MG63 (cell line): ENCODE measurements around the gene C5orf58. TPM values are rescaled to one million over a fixed set of nuclear protein-coding genes. Genes with fewer than 3 reads are reported as not detected.

ENCODE experiments used
- DNase-seq: peaks from one replicate; pipeline ENCODE4 v3.0.0-alpha.2; 2020
- H3K27me3 ChIP-seq: fragments of 250-450 bp; sonication (Bioruptor Pico); 2 replicates; pipeline ENCODE4 v1.5.1; 2020; ENCODE audit warnings: mild to moderate bottlenecking, moderate library complexity
- H3K36me3 ChIP-seq: fragments of 250-450 bp; sonication (Bioruptor Pico); 2 replicates; pipeline ENCODE4 v1.5.1; 2020; ENCODE audit warnings: mild to moderate bottlenecking, moderate library complexity
- H3K4me3 ChIP-seq: fragments of 250-450 bp; sonication (Bioruptor Pico); 2 replicates; pipeline ENCODE4 v1.5.1; 2020; ENCODE audit warnings: mild to moderate bottlenecking, moderate library complexity
- H3K9me3 ChIP-seq: fragments of 250-450 bp; sonication (Bioruptor Pico); 2 replicates; pipeline ENCODE4 v1.5.1; 2020; ENCODE audit warnings: mild to moderate bottlenecking, moderate library complexity
- total RNA-seq: library from RNA; depleted of rRNA; stranded (reverse); fragments of >200 nt; shearing (Covaris generic); gene quantifications from 2 replicates; pipeline ENCODE4 v1.2.3, GENCODE V29; 2014; ENCODE audit warnings: low replicate concordance; rRNA removed

C5orf58 gene
- total RNA-seq, 1 experiment from 2014 or later = not detected

DNA sequence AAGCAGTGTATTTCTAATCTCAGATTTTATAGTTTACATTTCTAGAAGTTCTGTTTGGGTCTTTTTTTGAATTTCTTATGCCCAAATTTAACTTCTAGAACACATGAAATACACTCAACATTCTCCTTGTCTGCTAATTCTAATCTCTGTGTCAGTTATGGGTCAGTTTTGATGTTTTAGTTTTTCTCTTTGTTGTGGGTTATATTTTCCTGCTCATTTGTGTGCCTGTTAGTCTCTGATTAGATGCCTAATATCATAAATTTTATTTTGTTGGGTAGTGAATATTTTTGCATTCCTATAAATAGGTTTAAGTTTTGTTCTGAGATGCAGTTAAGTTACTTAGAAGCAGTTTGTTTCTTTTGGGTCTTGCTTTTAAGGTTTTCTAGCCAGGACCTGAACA is 52.4 kb downstream of the C5orf58 start:
- H3K36me3 ChIP-seq = no peaks in the 10 kb centered on the region
- peaks cover 19% of the 10 kb centered on the region for H3K9me3 ChIP-seq
- no peaks in the 10 kb centered on the region for H3K27me3 ChIP-seq
- DNase-seq = no peak
- no peak overlapping the region for H3K4me3 ChIP-seq

DNA sequence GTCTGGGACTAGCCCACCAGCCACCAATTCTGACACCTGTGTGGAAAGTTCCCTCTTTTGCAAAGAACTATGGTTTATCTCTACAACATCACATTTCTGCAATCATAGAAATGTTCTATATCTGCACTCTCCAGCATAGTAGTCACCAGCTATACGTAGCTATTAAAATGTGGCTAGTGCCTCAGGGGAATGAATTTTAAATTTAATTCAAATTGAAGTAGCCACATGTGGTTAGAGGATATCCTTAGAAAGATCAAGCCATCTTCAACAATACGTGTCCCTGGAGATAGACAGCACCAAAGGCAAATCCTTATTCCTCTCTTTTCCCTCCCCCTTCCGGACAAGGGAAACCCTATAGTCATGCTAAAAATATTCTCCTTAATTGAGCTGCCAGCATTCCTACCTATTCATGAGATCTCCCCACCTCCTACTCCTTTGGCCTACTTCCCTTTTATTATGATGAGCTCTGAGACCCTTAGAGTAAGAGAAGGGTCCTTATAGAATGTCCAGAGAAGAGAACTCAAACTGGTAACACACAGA is 53.7 kb downstream of the C5orf58 start:
- H3K36me3 ChIP-seq = no peaks in the 10 kb centered on the region
- no peak for DNase-seq
- no peaks in the 10 kb centered on the region for H3K27me3 ChIP-seq
- H3K4me3 ChIP-seq = no peak overlapping the region
- peaks cover 19% of the 10 kb centered on the region for H3K9me3 ChIP-seq

DNA sequence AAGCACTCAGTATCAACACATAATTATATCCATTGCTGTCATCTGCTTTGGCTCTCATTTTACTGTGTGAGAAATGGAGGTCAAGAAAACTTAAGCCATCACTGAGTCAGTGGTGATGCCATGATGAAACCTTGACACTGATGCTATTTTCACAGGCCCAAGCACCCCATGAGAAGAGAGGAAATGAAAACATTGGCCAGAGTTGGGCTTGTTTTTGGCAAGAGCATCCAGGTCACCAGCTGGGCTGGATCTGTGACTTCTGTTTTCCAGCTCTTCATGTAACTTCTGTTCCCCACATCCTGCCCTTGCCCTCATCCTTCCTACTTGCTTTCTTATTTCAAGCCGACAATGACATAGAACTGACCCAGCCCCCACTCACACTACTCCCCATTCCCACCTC is 54.7 kb downstream of the C5orf58 start:
- peaks cover 19% of the 10 kb centered on the region for H3K9me3 ChIP-seq
- H3K27me3 ChIP-seq = no peaks in the 10 kb centered on the region
- no peaks in the 10 kb centered on the region for H3K36me3 ChIP-seq
- H3K4me3 ChIP-seq = no peak overlapping the region
- DNase-seq = peak; percentile 79

DNA sequence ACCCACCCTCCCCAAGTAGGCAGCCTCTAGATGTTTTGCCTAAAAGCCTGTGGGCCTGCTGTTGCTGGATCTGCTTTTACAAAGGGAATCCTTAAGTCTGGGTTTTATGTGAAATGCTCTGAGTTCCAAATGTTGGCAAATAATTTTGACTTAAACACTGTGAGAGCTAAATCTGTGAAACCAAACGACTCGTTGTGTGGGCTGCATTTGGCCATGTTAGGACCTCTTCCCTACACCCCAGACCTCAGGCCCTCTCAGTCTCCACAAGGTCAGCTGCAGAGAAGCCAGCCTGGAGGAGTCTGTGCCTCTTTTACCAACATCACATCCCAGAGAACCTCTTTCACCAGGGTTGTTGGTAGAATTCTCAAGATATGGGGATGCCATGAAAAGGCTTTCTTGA is 55.4 kb downstream of the C5orf58 start:
- DNase-seq = no peak
- no peaks in the 10 kb centered on the region for H3K36me3 ChIP-seq
- peaks cover 19% of the 10 kb centered on the region for H3K9me3 ChIP-seq
- H3K27me3 ChIP-seq = no peaks in the 10 kb centered on the region; the same call in 1 of the 2 replicates
- H3K4me3 ChIP-seq = no peak overlapping the region

DNA sequence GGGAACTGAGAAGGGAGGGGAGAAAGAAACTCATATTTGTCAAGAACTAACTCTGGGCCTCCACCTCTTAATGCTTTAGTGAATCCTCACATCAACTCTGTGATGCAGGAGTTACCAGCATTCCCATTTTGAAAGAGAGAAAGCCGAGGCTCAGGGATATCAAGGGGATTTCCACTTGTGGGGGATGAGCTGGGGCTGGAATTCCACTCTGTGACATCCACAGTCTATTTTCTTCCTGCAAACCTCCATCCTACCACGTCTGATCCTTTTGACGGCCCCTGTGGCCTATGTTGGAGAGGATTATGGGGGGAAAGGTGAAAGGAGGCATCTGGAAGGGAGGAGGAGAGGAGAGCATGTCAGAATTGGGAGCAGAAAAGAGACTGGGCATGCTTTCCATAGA is 55.8 kb downstream of the C5orf58 start:
- H3K4me3 ChIP-seq = no peak overlapping the region
- no peaks in the 10 kb centered on the region; the same call in 1 of the 2 replicates for H3K27me3 ChIP-seq
- no peaks in the 10 kb centered on the region for H3K36me3 ChIP-seq
- peaks cover 17% of the 10 kb centered on the region for H3K9me3 ChIP-seq
- DNase-seq = no peak

DNA sequence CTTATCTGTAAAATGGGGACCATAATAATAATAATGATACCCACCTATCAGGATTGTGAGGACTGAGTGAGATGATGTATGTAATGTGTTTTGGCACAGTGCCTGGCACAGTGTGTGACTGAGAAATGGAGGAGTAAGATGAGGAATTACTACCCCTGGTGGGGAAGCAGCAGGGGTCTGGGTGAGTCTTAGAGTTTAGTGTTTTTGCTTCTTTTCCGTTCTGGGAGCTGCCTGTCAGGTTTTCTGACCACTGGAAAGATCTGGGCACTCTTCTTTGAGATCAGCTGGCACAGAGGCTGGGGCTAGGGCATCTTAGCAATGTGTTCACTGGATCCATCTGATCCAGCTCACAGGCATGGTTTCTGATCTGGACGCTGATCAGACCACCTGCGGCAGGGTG is 56.3 kb downstream of the C5orf58 start:
- DNase-seq = peak; percentile 81
- H3K9me3 ChIP-seq = peaks cover 11% of the 10 kb centered on the region

DNA sequence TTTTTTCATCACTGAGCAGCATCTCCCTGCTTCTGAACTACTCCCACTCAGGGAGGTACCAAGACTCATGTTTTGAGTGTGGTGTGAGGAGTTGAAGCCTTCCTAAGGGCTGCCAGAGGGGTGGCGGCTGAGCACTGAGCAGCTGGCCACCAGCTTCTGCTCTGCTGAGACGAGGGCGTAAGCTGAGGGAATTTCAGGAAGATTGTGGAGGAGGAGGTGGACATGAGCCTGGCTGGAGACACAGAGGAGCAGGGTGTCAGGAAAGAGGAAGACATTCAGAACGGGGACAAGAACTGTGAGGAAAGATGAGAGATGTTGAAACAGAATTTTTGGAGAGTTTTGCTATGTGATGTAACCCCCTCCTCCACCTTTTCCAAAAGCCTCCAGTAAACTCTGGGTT is 57.0 kb downstream of the C5orf58 start:
- no peak overlapping the region for H3K4me3 ChIP-seq
- peaks cover 7% of the 10 kb centered on the region; the same call in 1 of the 2 replicates for H3K9me3 ChIP-seq
- DNase-seq = no peak
- no peaks in the 10 kb centered on the region; the same call in none of the 2 replicates for H3K27me3 ChIP-seq
- no peaks in the 10 kb centered on the region for H3K36me3 ChIP-seq

More for the DNA sequence above, 56.3 kb downstream of the C5orf58 start:
- no peaks in the 10 kb centered on the region; the same call in none of the 2 replicates for H3K27me3 ChIP-seq
- H3K4me3 ChIP-seq = no peak overlapping the region
- no peaks in the 10 kb centered on the region for H3K36me3 ChIP-seq

DNA sequence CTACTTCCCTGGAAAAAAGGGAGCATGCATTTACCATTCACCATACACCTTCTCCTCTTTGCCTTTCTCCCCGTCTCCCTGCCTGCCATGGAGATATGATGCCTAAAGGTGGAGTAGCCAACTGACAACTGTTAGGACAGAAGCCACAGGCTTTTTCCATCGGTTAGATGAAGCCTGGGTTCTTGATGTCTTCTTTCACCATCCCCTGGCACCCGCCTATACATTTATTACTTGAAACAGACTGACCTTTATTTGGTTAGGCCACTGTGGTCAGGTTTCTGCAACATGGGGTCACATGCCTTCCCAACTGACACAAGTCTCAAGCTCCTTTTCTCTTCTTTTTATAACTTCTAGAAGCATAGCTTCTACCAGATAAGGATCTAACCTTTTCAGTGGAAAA is 57.7 kb downstream of the C5orf58 start:
- no peaks in the 10 kb centered on the region; the same call in none of the 2 replicates for H3K27me3 ChIP-seq

DNA sequence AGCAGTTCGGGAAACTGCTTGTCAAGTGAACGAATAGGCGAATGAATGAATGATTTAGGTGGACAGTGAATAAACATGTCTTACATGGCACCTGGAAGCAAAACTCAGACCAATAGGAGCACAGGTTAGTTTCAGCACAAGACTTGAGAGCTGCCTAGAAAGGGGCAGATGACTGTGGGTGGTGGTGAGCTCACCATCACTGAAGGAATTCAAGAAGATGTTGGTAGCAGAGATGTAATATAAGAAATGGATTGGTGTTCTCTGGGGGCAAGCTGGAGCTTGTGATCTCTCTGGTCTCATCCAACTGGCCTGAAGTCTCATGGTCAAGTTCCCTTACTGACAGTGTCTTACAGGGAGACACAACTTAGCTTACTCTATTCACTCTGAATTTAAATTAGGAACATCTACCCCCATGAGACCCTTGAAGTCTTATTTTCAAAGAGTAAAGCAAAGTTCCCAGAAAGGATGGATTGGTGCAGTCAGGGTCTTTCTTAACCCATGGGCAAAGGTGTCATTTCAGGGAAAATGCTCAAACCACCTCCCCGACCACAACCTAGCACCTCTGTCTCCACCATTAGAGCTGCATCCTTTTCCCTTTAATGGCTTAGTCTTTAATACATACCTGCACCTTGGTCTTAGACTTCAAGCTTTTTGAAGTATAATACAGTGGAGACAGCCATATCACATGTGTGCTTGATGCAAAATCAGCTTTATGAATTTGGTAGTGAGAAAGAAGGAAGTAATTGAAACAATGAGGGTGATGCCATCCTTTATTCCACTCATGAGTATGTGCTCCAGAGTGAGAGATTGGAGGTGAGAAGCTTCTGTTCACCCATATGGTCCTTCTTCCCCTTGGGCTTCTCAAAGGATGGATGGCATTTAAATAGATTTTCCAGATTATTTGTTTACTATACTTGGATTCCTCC is 59.7 kb downstream of the C5orf58 start:
- no peak for DNase-seq

More for the DNA sequence above, 57.7 kb downstream of the C5orf58 start:
- Histone ChIP-seq H3K36me3 (no peaks in the 10 kb centered on the region), H3K9me3 (peaks cover 1% of the 10 kb centered on the region; the same call in 1 of the 2 replicates), H3K4me3 (no peak overlapping the region)
- no peak for DNase-seq

DNA sequence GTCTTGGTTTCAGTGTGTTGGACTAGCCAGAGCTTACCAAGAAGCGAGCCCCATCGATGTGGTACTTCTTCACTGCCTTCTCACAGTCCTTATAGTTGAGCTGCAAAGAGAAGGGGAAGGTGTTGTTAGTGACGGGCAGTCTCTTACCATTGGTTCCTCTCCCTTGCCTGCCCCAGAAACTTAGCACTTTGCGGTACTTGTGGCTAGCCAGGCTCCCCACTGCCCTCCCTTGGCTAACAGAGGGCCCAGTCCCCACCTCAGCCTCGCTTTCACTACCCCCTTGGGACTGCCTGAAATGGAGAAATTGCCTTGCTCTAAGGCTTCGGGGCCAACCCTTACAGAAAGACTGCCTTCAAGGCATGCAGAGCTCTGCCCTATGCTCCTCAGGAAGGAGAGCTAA is 60.5 kb downstream of the C5orf58 start:
- Histone ChIP-seq H3K4me3 (no peak overlapping the region), H3K9me3 (no peaks in the 10 kb centered on the region), H3K27me3 (no peaks in the 10 kb centered on the region; the same call in none of the 2 replicates), H3K36me3 (no peaks in the 10 kb centered on the region)
- DNase-seq = no peak

More for the DNA sequence above, 59.7 kb downstream of the C5orf58 start:
- H3K27me3 ChIP-seq = no peaks in the 10 kb centered on the region; the same call in none of the 2 replicates
- no peak overlapping the region for H3K4me3 ChIP-seq
- no peaks in the 10 kb centered on the region for H3K9me3 ChIP-seq
- H3K36me3 ChIP-seq = no peaks in the 10 kb centered on the region

DNA sequence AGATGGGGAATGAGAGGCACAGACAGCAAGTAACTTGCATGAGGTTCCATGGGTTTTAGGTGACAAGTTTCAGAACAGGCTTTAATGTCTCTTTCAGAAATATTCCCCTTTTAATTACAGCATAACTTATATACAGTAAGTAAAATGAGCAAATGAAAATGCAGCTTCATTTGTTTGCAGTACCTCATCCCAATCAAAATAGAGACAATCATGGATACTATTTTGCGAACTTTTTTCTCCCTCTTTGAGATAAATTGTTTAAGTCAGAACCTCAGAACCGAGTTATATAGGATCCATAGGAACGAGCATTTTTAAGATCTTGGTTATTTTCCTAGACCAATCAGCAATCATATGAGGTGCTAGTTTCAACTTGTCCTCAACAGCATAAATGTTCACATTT is 61.3 kb downstream of the C5orf58 start:
- no peak overlapping the region for H3K4me3 ChIP-seq
- no peaks in the 10 kb centered on the region for H3K9me3 ChIP-seq
- no peaks in the 10 kb centered on the region for H3K36me3 ChIP-seq
- DNase-seq = no peak
- no peaks in the 10 kb centered on the region; the same call in none of the 2 replicates for H3K27me3 ChIP-seq

DNA sequence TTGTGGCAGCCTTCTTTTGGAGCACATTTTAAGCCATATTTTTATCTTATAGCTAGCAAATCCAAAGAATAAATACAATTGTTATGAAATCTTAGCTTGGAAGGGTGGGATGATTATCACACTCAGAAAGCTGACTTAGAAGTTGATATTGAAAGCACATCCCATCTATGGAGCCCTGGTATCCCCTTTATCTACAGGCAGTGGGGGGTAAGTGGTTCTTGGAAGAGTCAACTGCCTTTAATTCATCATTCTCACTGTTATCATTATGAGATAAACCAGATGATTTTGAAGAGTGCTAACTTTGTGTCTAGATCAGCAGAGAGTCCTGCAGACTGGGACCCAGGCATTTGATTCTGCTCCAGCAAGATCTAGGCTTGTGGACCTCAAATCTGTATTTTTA is 61.8 kb downstream of the C5orf58 start:
- Histone ChIP-seq H3K9me3 (no peaks in the 10 kb centered on the region), H3K4me3 (no peak overlapping the region), H3K36me3 (no peaks in the 10 kb centered on the region), H3K27me3 (no peaks in the 10 kb centered on the region; the same call in none of the 2 replicates)
- DNase-seq = no peak

Other genes starting within 250 kb of the C5orf58 start
- 0.59 TPM in 1 of 2 replicates, not detected in the other for gene FOXI1, start 127.1 kb upstream of the C5orf58 start, total RNA-seq
- not detected in 2 replicates for gene LCP2, start 64.8 kb downstream of the C5orf58 start, total RNA-seq
- gene KCNMB1, start 156.4 kb downstream of the C5orf58 start, total RNA-seq = 0.43 TPM in 1 of 2 replicates, not detected in the other